ENCODE measurements around the gene LDHD.
A peak's percentile ranks its signal among the peaks of the same experiment; 100 is the strongest.

Gene LDHD

GRCh38 chr16:75114946-75115825 is 1.4 kb downstream of the LDHD start:
- no peak for DNase-seq (ENCODE audit: low read depth, low spot score)

GRCh38 chr16:75114179-75114945 is 2.2 kb downstream of the LDHD start:
- no peak for DNase-seq (ENCODE audit: low read depth, low spot score)

- DNase-seq (ENCODE audit: low read depth, low spot score): no peak
These were observed 2.9 kb downstream of the LDHD start for GRCh38 chr16:75113541-75114121.

GRCh38 chr16:75112734-75113491 is 3.7 kb downstream of the LDHD start:
- DNase-seq (ENCODE audit: low read depth, low spot score): no peak

GRCh38 chr16:75111961-75112733 is 4.4 kb downstream of the LDHD start:
- DNase-seq (ENCODE audit: low read depth, low spot score): no peak

GRCh38 chr16:75111514-75111940 is 5.1 kb downstream of the LDHD start:
- DNase-seq (ENCODE audit: low read depth, low spot score): no peak

- DNase-seq (ENCODE audit: low read depth, low spot score): peak; percentile 54
These were observed 5.7 kb downstream of the LDHD start for GRCh38 chr16:75110637-75111513.

GRCh38 chr16:75109732-75110243 is 6.8 kb downstream of the LDHD start:
- DNase-seq (ENCODE audit: low read depth, low spot score): no peak

GRCh38 chr16:75108792-75109731 is 7.5 kb downstream of the LDHD start:
- DNase-seq (ENCODE audit: low read depth, low spot score): no peak

GRCh38 chr16:75107505-75107904 is 9.1 kb downstream of the LDHD start:
- DNase-seq (ENCODE audit: low read depth, low spot score): no peak

GRCh38 chr16:75106351-75107274 is 10.0 kb downstream of the LDHD start:
- no peak for DNase-seq (ENCODE audit: low read depth, low spot score)

GRCh38 chr16:75105306-75106061 is 11.1 kb downstream of the LDHD start:
- DNase-seq (ENCODE audit: low read depth, low spot score): no peak

- no peak for DNase-seq (ENCODE audit: low read depth, low spot score)
These were observed 11.7 kb downstream of the LDHD start for GRCh38 chr16:75104836-75105235.

GRCh38 chr16:75103994-75104393 is 12.6 kb downstream of the LDHD start:
- no peak for DNase-seq (ENCODE audit: low read depth, low spot score)

GRCh38 chr16:75102595-75102994 is 14.0 kb downstream of the LDHD start:
- no peak for DNase-seq (ENCODE audit: low read depth, low spot score)

GRCh38 chr16:75101635-75102034 is 14.9 kb downstream of the LDHD start:
- no peak for DNase-seq (ENCODE audit: low read depth, low spot score)

GRCh38 chr16:75100603-75100990 is 16.0 kb downstream of the LDHD start:
- no peak for DNase-seq (ENCODE audit: low read depth, low spot score)

Data from iPS DF 19.7 (cell line).